DOHH2 (cell line): Measurements from ENCODE around the gene LRRC4C.

Experiments
- H3F3A ChIP-seq: fragments of 200-600 bp; sonication (generic), shearing (Covaris generic); 2 replicates; pipeline ENCODE4 v1.6.0; 2016; ENCODE audit warnings: antibody characterized with exemption, mild to moderate bottlenecking; ENCODE audit not compliant: control insufficient read depth, insufficient read depth
- H3K27ac ChIP-seq: fragments of 200-600 bp; sonication (generic); 2 replicates; pipeline ENCODE4 v1.5.1; 2014; ENCODE audit warnings: low read depth, mild to moderate bottlenecking, low read length, moderate library complexity
- H3K27me3 ChIP-seq: fragments of 200-600 bp; sonication (generic); 2 replicates; pipeline ENCODE4 v1.6.1; 2014; ENCODE audit warnings: mild to moderate bottlenecking, low read length, mixed read lengths; ENCODE audit not compliant: control insufficient read depth
- H3K36me3 ChIP-seq: fragments of 200-600 bp; sonication (generic); 2 replicates; pipeline ENCODE4 v1.6.1; 2014; ENCODE audit warnings: mild to moderate bottlenecking, low read length, moderate library complexity, mixed read lengths; ENCODE audit not compliant: control insufficient read depth
- H3K4me1 ChIP-seq: fragments of 200-600 bp; sonication (generic); 2 replicates; pipeline ENCODE4 v1.6.1; 2014; ENCODE audit warnings: mild to moderate bottlenecking, low read length, mixed read lengths; ENCODE audit not compliant: control insufficient read depth
- H3K4me2 ChIP-seq: fragments of 200-600 bp; sonication (generic); 2 replicates; pipeline ENCODE4 v1.6.0; 2014; ENCODE audit warnings: mild to moderate bottlenecking, low read length, moderate library complexity
- H3K4me3 ChIP-seq: fragments of 200-600 bp; sonication (generic); 2 replicates; pipeline ENCODE4 v1.5.1; 2014; ENCODE audit warnings: mild to moderate bottlenecking, low read length, mixed read lengths
- H3K79me2 ChIP-seq: fragments of 200-600 bp; sonication (generic); 2 replicates; pipeline ENCODE4 v1.6.1; 2014; ENCODE audit warnings: mild to moderate bottlenecking, low read length, mixed read lengths; ENCODE audit not compliant: control insufficient read depth
- H3K9me2 ChIP-seq: fragments of 200-600 bp; sonication (generic); replicated peaks from 2 replicates; pipeline ENCODE4 v1.6.1; 2014; ENCODE audit warnings: mild to moderate bottlenecking, low read length, mixed read lengths; ENCODE audit not compliant: control insufficient read depth
- H3K9me3 ChIP-seq: fragments of 200-600 bp; sonication (generic); 2 replicates; pipeline ENCODE4 v1.6.1; 2014; ENCODE audit warnings: antibody characterized with exemption, low read length, mixed read lengths; ENCODE audit not compliant: control insufficient read depth, insufficient read depth
- H4K20me1 ChIP-seq: fragments of 200-600 bp; sonication (generic); 2 replicates; pipeline ENCODE4 v1.6.0; 2014; ENCODE audit warnings: low read depth, mild to moderate bottlenecking, antibody characterized with exemption, low read length, moderate library complexity; ENCODE audit not compliant: control insufficient read depth, insufficient read depth
- EZH2phosphoT487 ChIP-seq: fragments of 200-600 bp; sonication (generic); IDR thresholded peaks from 2 replicates; pipeline ENCODE4 v1.6.1; 2017; ENCODE audit warnings: borderline replicate concordance, mild to moderate bottlenecking, antibody characterized with exemption, low read length, moderate library complexity, mixed read lengths
- TF ChIP-seq, protein P1 (sequence below): fragments of 200-600 bp; sonication (generic); IDR thresholded peaks from one replicate; pipeline ENCODE4 v1.5.1; 2014; ENCODE audit warnings: antibody characterized with exemption, mild to moderate bottlenecking, low read depth, low read length; ENCODE audit not compliant: poor library complexity, severe bottlenecking

Gene LRRC4C

DNA sequence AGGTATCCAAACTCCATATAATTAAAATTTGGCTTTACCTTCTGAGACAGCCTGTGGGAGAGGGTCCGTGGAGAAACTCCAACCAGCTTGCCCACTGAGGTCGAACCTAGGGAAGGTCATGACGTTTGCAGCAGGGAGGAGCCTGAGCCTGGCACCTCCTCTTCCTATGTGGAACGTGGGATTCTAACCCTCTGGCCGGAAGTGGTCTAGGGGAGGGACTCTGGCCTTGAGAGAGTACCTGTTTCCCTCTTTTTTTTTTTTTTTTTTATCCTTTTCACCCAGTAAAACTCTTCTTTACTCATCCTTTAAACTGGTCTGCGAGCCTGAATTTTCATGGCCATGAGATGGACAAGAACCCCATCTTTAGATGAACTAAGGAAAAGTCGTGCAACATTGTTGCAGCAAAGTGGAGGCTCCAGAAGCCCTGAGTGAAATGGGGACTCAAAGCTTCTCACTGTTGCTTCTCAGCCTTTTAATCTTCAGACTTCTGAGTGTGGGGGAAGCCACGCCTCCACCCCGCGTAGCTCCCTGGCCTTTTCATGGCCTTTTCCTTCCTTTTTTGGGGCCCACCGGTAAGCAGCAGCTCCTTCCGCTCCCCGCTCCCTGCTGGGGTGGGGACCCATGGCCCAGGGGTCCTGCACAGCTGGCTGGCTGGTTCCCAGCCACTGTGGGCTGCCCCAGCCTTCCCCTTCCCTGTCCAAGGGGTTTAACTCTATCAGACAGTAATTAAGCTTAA lies 1359.9 kb downstream of the LRRC4C start:
- no peaks in the 10 kb centered on the region for H3K36me3 ChIP-seq
- no peak overlapping the region for H3K4me3 ChIP-seq
- no peak overlapping the region for H3K27ac ChIP-seq

DNA sequence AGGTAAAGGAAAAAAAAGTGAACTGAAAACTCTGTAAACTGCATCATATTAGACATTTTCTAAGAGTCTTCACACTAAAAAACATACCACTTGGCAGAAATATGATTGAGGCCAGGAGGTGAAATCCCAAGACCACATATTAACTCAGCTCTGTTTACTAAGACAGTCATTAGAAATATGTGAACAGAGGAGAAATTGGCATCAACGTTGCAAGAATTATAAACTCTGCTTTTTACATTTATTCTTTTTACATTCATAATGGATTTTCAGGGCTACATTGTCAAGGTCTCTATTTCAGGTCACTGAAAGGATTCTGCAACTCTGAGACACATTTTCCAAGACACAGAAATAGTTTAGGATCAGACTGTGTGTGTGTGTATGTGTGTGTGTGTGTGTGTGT lies 1364.0 kb downstream of the LRRC4C start:
- Histone ChIP-seq H3K4me2 (no peak overlapping the region), H4K20me1 (no peaks in the 10 kb centered on the region), H3K79me2 (no peaks in the 10 kb centered on the region), H3K4me1 (no peaks in the 10 kb centered on the region), H3F3A (no peaks in the 10 kb centered on the region), H3K4me3 (no peak overlapping the region), H3K9me2 (no peaks in the 10 kb centered on the region), H3K27me3 (no peaks in the 10 kb centered on the region), H3K9me3 (no peaks in the 10 kb centered on the region), H3K36me3 (no peaks in the 10 kb centered on the region), H3K27ac (no peak overlapping the region)
- TF ChIP-seq, protein P1, sequence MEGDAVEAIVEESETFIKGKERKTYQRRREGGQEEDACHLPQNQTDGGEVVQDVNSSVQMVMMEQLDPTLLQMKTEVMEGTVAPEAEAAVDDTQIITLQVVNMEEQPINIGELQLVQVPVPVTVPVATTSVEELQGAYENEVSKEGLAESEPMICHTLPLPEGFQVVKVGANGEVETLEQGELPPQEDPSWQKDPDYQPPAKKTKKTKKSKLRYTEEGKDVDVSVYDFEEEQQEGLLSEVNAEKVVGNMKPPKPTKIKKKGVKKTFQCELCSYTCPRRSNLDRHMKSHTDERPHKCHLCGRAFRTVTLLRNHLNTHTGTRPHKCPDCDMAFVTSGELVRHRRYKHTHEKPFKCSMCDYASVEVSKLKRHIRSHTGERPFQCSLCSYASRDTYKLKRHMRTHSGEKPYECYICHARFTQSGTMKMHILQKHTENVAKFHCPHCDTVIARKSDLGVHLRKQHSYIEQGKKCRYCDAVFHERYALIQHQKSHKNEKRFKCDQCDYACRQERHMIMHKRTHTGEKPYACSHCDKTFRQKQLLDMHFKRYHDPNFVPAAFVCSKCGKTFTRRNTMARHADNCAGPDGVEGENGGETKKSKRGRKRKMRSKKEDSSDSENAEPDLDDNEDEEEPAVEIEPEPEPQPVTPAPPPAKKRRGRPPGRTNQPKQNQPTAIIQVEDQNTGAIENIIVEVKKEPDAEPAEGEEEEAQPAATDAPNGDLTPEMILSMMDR, result no peak
- TF ChIP-seq EZH2phosphoT487, result no peak

More for the DNA sequence above, 1359.9 kb downstream of the LRRC4C start:
- no peaks in the 10 kb centered on the region for H3F3A ChIP-seq
- no peaks in the 10 kb centered on the region for H4K20me1 ChIP-seq
- H3K4me2 ChIP-seq, result no peak overlapping the region
- H3K9me2 ChIP-seq, result no peaks in the 10 kb centered on the region
- TF ChIP-seq, protein P1, result no peak
- no peak for TF ChIP-seq EZH2phosphoT487
- no peaks in the 10 kb centered on the region for H3K9me3 ChIP-seq
- no peaks in the 10 kb centered on the region for H3K27me3 ChIP-seq
- no peaks in the 10 kb centered on the region for H3K79me2 ChIP-seq
- no peaks in the 10 kb centered on the region for H3K4me1 ChIP-seq

DNA sequence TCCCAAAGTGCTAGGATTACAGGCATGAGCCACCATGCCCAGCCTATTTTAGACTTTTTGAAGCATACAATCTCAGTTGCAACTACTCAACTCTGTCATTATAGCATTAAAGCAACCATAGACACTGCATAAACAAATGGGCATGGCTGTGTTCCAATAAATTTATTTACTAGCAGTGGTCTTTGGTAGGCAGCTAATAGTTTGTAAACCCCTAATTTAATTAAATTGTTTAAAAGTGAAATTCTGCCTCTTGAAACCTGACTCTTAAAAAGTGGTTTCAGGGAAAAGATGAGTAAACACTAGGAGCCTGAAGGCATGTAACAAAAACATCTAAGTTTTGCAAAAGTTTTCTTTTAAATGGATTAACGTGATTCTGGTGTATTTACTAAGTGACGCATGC lies 1364.5 kb downstream of the LRRC4C start:
- TF ChIP-seq, protein P1, result no peak
- TF ChIP-seq EZH2phosphoT487, result no peak
- Histone ChIP-seq H3K4me2 (no peak overlapping the region), H3K9me2 (no peaks in the 10 kb centered on the region), H3K4me1 (no peaks in the 10 kb centered on the region), H4K20me1 (no peaks in the 10 kb centered on the region), H3K27me3 (no peaks in the 10 kb centered on the region), H3K27ac (no peak overlapping the region), H3F3A (no peaks in the 10 kb centered on the region), H3K9me3 (no peaks in the 10 kb centered on the region), H3K79me2 (no peaks in the 10 kb centered on the region), H3K4me3 (no peak overlapping the region), H3K36me3 (no peaks in the 10 kb centered on the region)
